Measurements from ENCODE around the gene BEND2.

DNA sequence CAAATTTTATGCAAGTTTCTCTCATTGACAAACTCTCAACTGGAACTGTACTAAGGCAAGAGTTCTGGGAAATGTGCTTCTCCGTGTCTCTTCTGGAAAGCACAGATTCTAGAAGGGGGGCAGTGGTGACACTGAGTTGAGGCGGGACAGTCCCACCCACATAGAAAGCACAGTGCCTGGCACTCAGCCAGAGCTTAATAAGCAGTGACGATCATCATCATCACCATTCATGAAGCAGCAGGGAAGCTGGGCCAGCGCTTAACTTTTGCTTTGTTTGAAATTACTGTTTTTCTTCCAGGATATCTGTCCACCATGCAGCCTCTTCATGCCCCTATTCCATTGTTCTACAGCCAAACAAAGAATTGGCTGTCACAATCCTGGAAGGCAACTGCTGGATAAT is 60.3 kb downstream of the BEND2 start:
- TF ChIP-seq, protein P1, sequence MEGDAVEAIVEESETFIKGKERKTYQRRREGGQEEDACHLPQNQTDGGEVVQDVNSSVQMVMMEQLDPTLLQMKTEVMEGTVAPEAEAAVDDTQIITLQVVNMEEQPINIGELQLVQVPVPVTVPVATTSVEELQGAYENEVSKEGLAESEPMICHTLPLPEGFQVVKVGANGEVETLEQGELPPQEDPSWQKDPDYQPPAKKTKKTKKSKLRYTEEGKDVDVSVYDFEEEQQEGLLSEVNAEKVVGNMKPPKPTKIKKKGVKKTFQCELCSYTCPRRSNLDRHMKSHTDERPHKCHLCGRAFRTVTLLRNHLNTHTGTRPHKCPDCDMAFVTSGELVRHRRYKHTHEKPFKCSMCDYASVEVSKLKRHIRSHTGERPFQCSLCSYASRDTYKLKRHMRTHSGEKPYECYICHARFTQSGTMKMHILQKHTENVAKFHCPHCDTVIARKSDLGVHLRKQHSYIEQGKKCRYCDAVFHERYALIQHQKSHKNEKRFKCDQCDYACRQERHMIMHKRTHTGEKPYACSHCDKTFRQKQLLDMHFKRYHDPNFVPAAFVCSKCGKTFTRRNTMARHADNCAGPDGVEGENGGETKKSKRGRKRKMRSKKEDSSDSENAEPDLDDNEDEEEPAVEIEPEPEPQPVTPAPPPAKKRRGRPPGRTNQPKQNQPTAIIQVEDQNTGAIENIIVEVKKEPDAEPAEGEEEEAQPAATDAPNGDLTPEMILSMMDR (IDR thresholded peaks at IDR 0.05) = no peak
- no peak for TF ChIP-seq POLR2AphosphoS5 (IDR thresholded peaks at IDR 0.05; ENCODE audit: low read depth, low read length)
- TF ChIP-seq, protein P2, sequence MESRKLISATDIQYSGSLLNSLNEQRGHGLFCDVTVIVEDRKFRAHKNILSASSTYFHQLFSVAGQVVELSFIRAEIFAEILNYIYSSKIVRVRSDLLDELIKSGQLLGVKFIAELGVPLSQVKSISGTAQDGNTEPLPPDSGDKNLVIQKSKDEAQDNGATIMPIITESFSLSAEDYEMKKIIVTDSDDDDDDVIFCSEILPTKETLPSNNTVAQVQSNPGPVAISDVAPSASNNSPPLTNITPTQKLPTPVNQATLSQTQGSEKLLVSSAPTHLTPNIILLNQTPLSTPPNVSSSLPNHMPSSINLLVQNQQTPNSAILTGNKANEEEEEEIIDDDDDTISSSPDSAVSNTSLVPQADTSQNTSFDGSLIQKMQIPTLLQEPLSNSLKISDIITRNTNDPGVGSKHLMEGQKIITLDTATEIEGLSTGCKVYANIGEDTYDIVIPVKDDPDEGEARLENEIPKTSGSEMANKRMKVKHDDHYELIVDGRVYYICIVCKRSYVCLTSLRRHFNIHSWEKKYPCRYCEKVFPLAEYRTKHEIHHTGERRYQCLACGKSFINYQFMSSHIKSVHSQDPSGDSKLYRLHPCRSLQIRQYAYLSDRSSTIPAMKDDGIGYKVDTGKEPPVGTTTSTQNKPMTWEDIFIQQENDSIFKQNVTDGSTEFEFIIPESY (IDR thresholded peaks at IDR 0.05; ENCODE audit: borderline replicate concordance, low read depth) = no peak
- TF ChIP-seq CHD2 (IDR thresholded peaks at IDR 0.05; ENCODE audit: low read length, partially characterized antibody) = no peak
- TF ChIP-seq TAF1 (IDR thresholded peaks at IDR 0.05; ENCODE audit: borderline replicate concordance, low read depth, low read length) = no peak
- no peak for TF ChIP-seq GABPA (IDR thresholded peaks at IDR 0.05; ENCODE audit: low read depth)
- TF ChIP-seq, protein P3, sequence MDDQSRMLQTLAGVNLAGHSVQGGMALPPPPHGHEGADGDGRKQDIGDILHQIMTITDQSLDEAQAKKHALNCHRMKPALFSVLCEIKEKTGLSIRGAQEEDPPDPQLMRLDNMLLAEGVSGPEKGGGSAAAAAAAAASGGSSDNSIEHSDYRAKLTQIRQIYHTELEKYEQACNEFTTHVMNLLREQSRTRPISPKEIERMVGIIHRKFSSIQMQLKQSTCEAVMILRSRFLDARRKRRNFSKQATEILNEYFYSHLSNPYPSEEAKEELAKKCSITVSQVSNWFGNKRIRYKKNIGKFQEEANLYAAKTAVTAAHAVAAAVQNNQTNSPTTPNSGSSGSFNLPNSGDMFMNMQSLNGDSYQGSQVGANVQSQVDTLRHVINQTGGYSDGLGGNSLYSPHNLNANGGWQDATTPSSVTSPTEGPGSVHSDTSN (IDR thresholded peaks at IDR 0.05) = no peak
- TF ChIP-seq, protein P4, sequence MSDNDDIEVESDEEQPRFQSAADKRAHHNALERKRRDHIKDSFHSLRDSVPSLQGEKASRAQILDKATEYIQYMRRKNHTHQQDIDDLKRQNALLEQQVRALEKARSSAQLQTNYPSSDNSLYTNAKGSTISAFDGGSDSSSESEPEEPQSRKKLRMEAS (IDR thresholded peaks at IDR 0.05; ENCODE audit: low read depth) = no peak
- TF ChIP-seq, protein P5, sequence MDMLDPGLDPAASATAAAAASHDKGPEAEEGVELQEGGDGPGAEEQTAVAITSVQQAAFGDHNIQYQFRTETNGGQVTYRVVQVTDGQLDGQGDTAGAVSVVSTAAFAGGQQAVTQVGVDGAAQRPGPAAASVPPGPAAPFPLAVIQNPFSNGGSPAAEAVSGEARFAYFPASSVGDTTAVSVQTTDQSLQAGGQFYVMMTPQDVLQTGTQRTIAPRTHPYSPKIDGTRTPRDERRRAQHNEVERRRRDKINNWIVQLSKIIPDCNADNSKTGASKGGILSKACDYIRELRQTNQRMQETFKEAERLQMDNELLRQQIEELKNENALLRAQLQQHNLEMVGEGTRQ (IDR thresholded peaks at IDR 0.05; ENCODE audit: borderline replicate concordance, low read depth, low read length) = no peak

All from SK-N-SH (cell line).